Keratinocyte (primary cell): ENCODE results near the gene CARMIL1. TPM values are rescaled to one million over a fixed set of nuclear protein-coding genes. Genes with fewer than 3 reads are reported as not detected.
A peak's percentile ranks its signal among the peaks of the same experiment; 100 is the strongest.

Experiments
- DNase-seq: peaks from one replicate; pipeline ENCODE4 v3.0.0-alpha.2; 2011; ENCODE audit warnings: low read depth, missing footprints, low spot score
- FAIRE-seq: peaks from 2 replicates; lab custom pipeline; 2011; peaks lifted over from hg19 to GRCh38; lab: Jason Lieb, UNC
- H2AFZ ChIP-seq: 2 replicates; pipeline ENCODE4 v1.6.0; 2012; ENCODE audit warnings: low read length, control low read depth, inconsistent platforms; ENCODE audit not compliant: control insufficient read depth
- H3K27ac ChIP-seq: 2 replicates; pipeline ENCODE4 v1.5.1; 2011; ENCODE audit warnings: low read length; ENCODE audit not compliant: control insufficient read depth, insufficient read depth
- H3K27me3 ChIP-seq: 3 replicates; pipeline ENCODE4 v1.6.0; 2011; ENCODE audit warnings: low read length; ENCODE audit not compliant: control insufficient read depth, insufficient read depth; ENCODE audit errors: extremely low read depth
- H3K36me3 ChIP-seq, 2 experiments: 2 replicates in 1 of 2; 3 replicates in 1 of 2; pipeline ENCODE4 v1.5.1; 2011; ENCODE audit warnings: low read length in 2 of 2, mild to moderate bottlenecking in 1 of 2; ENCODE audit not compliant: control insufficient read depth in 2 of 2, insufficient read depth in 2 of 2; ENCODE audit errors: extremely low read depth in 1 of 2
- H3K4me1 ChIP-seq: 3 replicates; pipeline ENCODE4 v1.5.1; 2011; ENCODE audit warnings: low read length; ENCODE audit not compliant: control insufficient read depth, insufficient read depth; ENCODE audit errors: extremely low read depth
- H3K4me2 ChIP-seq: 3 replicates; pipeline ENCODE4 v1.6.0; 2011; ENCODE audit warnings: low read depth, low read length; ENCODE audit not compliant: control insufficient read depth, insufficient read depth; ENCODE audit errors: extremely low read depth
- H3K4me3 ChIP-seq, 3 experiments: fragments of 200-600 bp in 1 of 3; sonication (generic) in 1 of 3; 2 replicates in 2 of 3; 3 replicates in 1 of 3; pipeline ENCODE4 v1.5.1; 2011 to 2016; ENCODE audit warnings: low read length in 3 of 3, mild to moderate bottlenecking in 3 of 3, control low read depth in 2 of 3, inconsistent platforms in 1 of 3, low read depth in 1 of 3, mixed read lengths in 1 of 3, mixed run types in 1 of 3, moderate library complexity in 1 of 3; ENCODE audit not compliant: control insufficient read depth in 2 of 3, insufficient read depth in 2 of 3; ENCODE audit errors: extremely low read depth in 1 of 3
- H3K79me2 ChIP-seq: 2 replicates; pipeline ENCODE4 v1.6.0; 2012; ENCODE audit warnings: low read length; ENCODE audit not compliant: control insufficient read depth, insufficient read depth
- H3K9ac ChIP-seq: 3 replicates; pipeline ENCODE4 v1.6.0; 2011; ENCODE audit warnings: low read length; ENCODE audit not compliant: control insufficient read depth, insufficient read depth; ENCODE audit errors: extremely low read depth
- H3K9me1 ChIP-seq: 3 replicates; pipeline ENCODE4 v1.6.0; 2011; ENCODE audit warnings: low read length; ENCODE audit not compliant: control insufficient read depth, insufficient read depth; ENCODE audit errors: extremely low read depth
- H3K9me3 ChIP-seq: 2 replicates; pipeline ENCODE4 v1.5.1; 2012; ENCODE audit warnings: low read depth, low read length; ENCODE audit not compliant: control insufficient read depth
- H4K20me1 ChIP-seq: 3 replicates; pipeline ENCODE4 v1.6.0; 2011; ENCODE audit warnings: low read length; ENCODE audit not compliant: control insufficient read depth, insufficient read depth; ENCODE audit errors: extremely low read depth
- CTCF ChIP-seq, 3 experiments: IDR thresholded peaks in 1 of 3; conservative IDR thresholded peaks in 1 of 3; optimal IDR thresholded peaks in 1 of 3; 2 replicates in 2 of 3; 3 replicates in 1 of 3; pipeline versions ENCODE3 to v1.5.1; 2011; ENCODE audit warnings: low read length in 3 of 3, mild to moderate bottlenecking in 3 of 3, moderate library complexity in 2 of 3, control low read depth in 1 of 3, inconsistent platforms in 1 of 3; ENCODE audit not compliant: insufficient read depth in 2 of 3; ENCODE audit errors: extremely low read depth in 1 of 3
- EZH2 ChIP-seq: IDR thresholded peaks from one replicate; pipeline ENCODE4 v1.6.1; 2012; ENCODE audit warnings: inconsistent platforms, mild to moderate bottlenecking, low read length, moderate library complexity
- dilution Hi-C: fragments of 300-500 bp; cut with MboI; formaldehyde crosslinking; loops from one replicate; pipeline ENCODE4 v1.7.0; 2020; ENCODE audit warnings: low sequenced_read_pairs; ENCODE audit not compliant: extremely low pct_ligation_motif_present
- polyA plus RNA-seq, 5 experiments: library from polyadenylated mRNA; depleted of rRNA in 3 of 5; stranded (reverse) in 3 of 5; stranded (forward) in 1 of 5; unstranded in 1 of 5; fragments of >200 nt; gene quantifications; 1 replicate in 1 of 5; 2 replicates in 3 of 5; 3 replicates in 1 of 5; pipeline versions ENCODE4 v1.2.1 to v1.2.3, GENCODE V29; 2011 to 2012; ENCODE audit warnings: missing spikeins in 2 of 5, low read depth in 1 of 5, low replicate concordance in 1 of 5

The CARMIL1 gene
- polyA plus RNA-seq, 1 donor (not counting 4 experiments of a cell fraction or from before 2014, with no cell fraction given): 18.9 TPM

GRCh38 chr6:25360621-25361020 is 81.4 kb downstream of the CARMIL1 start:
- dilution Hi-C loops: no loop called here
- peak; percentile 84 for FAIRE-seq
- no peaks in the 10 kb centered on the region for H3K36me3 ChIP-seq
- peak overlapping the region; percentile 82 for H3K4me2 ChIP-seq
- H3K27ac ChIP-seq: peak overlapping the region; percentile 81
- H3K4me1 ChIP-seq: peaks cover 26% of the 10 kb centered on the region
- no peak overlapping the region for H2AFZ ChIP-seq
- peak; percentile 23 for DNase-seq
- no peaks in the 10 kb centered on the region for H3K9me1 ChIP-seq
- H4K20me1 ChIP-seq: no peaks in the 10 kb centered on the region
- TF ChIP-seq CTCF (optimal IDR thresholded peaks at IDR 0.05 in 1 of 3, IDR thresholded peaks at IDR 0.05 in 1 of 3, conservative IDR thresholded peaks at IDR 0.05 in 1 of 3; ENCODE audit: extremely low read depth in 1 of 3, insufficient read depth in 2 of 3, low read length in 3 of 3): no peak
- no peak for TF ChIP-seq EZH2
- no peak overlapping the region for H3K4me3 ChIP-seq
- no peak overlapping the region for H3K9ac ChIP-seq
- H3K9me3 ChIP-seq: no peaks in the 10 kb centered on the region
- peaks cover 40% of the 10 kb centered on the region for H3K79me2 ChIP-seq
- H3K27me3 ChIP-seq: no peaks in the 10 kb centered on the region

- H3K27me3 ChIP-seq: no peaks in the 10 kb centered on the region
- dilution Hi-C loops: no loop called here
- H2AFZ ChIP-seq: no peak overlapping the region
- no peak overlapping the region for H3K4me3 ChIP-seq
- H3K4me2 ChIP-seq: no peak overlapping the region
- TF ChIP-seq EZH2: no peak
- no peak for TF ChIP-seq CTCF (optimal IDR thresholded peaks at IDR 0.05 in 1 of 3, IDR thresholded peaks at IDR 0.05 in 1 of 3, conservative IDR thresholded peaks at IDR 0.05 in 1 of 3; ENCODE audit: extremely low read depth in 1 of 3, insufficient read depth in 2 of 3, low read length in 3 of 3)
- FAIRE-seq (no peak), DNase-seq (no peak)
- no peaks in the 10 kb centered on the region for H3K36me3 ChIP-seq
- no peaks in the 10 kb centered on the region for H3K9me1 ChIP-seq
- no peak overlapping the region for H3K9ac ChIP-seq
- H4K20me1 ChIP-seq: no peaks in the 10 kb centered on the region
- H3K27ac ChIP-seq: no peak overlapping the region
- H3K4me1 ChIP-seq: peaks cover 26% of the 10 kb centered on the region
- H3K9me3 ChIP-seq: no peaks in the 10 kb centered on the region
- peaks cover 40% of the 10 kb centered on the region for H3K79me2 ChIP-seq
These were observed 84.3 kb downstream of the CARMIL1 start for GRCh38 chr6:25363427-25363826.
